NCI-H2196 (cell line): Measurements from ENCODE around the gene MFSD2A.
"Not testable (repeated sequence)": the region's sequence is repeated elsewhere in the genome, so short reads cannot be mapped to it uniquely, and the experiment has no call there.

Experiments
- DNase-seq: peaks from one replicate; lab custom pipeline; 2025; ENCODE audit not compliant: unreplicated experiment; lab: John Stamatoyannopoulos, UW

MFSD2A gene

DNA sequence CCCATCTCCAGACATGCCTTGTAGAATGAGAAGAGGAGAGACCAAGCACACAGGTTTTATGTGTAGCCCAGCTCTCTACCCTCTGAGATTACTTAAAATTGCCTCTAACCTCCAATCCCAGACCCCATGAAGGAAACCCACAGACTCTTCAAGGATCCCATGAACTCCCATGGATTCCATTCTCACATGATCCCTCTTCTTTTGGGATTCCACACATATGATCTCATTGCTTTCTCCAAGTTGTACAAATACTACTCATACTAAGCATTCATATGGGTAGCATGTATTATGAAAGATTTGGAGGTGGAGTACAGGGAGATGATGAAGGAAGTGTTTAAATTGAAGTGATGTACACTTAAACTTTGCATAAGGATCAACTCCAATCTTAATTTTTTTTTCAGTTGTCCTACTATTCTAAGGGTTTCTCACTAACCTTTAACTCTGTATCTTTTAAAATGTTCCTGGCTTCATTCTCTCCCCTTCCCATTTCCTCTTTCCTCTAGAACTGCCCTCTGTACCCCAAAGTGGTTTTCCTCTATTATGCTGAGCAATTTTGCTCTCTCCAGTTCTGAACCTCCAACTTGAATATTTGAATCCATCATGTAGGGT lies 41.6 kb downstream of the MFSD2A start:
- no peak for DNase-seq

DNA sequence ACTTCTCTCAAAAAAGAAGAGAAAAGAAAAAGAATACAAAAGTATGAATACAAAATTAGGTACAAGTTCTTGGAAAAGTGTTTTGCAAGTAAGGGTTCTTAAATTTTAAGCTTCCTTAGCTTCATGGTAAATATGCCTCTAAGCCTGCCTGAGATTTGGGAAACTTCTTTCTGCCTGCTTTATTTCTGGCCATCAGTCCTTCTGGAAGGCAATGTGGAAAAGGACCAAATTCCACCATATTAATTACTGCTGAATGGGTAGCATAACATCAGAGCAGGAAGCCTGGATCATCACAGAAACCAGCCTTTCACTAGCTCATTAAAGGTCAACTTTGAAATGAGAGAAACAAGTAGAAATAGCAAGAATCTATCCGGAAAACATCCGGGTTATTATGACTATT lies 46.5 kb downstream of the MFSD2A start:
- no peak for DNase-seq

DNA sequence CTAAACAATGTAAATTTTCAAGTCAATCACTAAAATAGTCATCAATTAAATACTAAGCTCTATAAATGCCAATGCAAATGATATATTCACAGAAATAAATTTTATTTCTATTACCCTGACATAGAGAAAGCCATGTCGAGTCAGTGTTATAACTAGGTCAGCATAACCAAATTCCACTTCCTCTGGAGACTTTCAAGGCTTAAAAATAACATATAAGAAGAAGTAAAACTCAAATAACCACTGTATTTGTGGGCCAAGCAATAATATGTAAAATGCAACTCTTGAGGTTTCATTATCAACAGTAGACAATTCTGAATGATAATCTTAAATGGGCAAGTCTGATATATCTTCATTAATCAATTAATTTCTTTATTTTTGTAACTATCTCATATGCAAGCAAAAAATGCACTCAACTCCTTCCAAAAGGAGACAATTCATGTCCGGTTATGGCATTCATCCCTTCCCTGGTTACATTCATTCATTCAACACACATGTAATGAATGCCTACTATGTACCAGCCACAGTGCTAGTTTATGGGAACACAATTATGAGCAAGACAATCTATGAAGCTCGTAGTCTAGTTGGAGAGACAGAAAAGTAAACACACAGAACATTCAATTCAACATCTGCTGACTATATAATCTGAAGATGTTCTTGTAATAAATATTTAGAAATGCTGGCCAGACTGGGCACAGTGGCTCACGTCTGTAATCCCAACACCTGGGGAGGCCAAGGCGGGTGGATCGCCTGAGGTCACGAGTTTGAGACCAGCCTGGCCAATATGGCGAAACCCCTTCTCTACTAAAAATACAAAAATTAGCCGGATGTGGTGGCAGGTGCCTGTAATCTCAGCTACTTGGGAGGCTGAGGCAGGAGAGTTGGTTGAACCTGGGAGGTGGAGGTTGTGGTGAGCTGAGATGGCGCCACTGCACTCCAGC lies 48.5 kb downstream of the MFSD2A start:
- DNase-seq = no peak

DNA sequence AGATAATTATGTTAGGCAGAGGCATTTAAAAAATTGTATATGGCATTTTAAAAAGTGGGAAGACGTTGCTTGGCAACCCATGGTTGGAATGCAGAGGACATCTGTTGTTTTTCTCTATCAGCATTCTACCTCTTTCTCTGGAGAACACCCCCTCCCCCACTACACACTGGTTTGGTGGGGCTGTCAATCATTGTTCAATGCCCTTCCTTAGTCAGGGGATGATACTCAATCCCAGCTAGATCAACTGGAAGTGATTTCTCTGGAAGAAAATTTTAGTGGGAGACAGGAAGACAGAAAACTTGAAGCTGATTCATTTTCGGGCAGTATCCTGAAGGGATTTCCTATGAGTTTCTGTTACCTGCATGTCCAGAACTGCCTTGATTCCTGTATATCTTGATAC lies 49.9 kb downstream of the MFSD2A start:
- no peak for DNase-seq

DNA sequence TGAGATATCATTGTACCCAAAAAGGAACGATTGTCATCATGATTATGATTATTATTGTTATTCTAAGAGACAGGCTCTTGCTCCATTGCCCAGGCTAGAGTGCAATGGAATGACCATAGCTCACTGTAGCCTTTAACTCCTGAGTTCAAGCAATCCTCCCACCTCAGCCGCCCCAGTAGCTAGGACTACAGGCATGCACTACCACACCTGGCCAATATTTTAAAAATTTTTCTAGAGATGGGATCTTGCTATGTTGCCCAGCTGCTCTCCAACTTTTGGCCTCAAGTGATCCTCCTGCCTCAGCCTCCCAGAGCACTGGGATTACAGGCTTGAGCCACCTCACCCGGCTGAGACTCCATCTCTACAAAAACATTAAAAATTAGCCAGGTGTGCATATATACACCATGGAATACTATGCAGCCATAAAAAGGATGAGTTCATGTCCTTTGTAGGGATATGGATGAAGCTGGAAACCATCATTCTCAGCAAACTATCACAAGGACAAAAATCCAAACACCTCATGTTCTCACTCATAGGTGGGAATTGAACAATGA lies 52.6 kb downstream of the MFSD2A start:
- not testable (repeated sequence) for DNase-seq

DNA sequence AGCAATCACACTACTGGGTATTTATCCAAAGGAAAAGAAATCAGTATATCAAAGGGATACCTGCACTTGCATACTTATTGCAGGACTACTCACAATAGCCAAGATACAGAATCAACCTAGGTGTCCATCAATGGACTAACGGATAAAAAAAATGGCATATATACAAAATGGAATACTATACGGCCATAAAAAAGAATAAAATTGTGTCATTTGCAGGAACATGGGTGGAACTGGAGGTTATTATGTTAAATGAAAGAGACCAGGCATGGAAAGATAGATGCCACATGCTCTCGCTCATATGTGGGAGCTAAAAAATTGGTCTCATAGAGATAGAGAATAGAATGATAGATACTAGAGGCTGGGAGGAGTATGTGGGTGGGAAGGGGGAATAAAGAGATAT lies 56.3 kb downstream of the MFSD2A start:
- no peak for DNase-seq

DNA sequence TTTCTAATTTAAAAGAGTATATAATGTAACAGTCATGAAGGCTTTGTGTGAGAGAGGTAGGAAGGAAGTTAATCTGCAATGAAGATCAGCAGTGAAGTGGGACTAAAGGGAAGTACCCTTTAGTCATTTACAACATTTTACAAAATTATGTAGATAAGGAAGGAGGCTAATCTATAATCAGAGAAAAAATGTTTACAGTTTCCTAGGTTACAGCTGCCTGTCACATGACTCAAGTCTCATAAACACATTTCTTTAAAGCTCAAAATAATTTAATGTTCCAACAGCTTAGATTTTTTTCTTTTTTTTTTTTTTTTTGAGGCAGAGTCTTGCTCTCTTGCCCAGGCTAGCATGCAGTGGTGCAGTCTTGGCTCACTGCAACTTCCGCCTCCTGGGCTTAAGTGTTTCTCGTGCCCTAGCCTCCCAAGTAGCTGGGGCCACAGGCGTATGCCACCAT lies 59.3 kb downstream of the MFSD2A start:
- no peak for DNase-seq

DNA sequence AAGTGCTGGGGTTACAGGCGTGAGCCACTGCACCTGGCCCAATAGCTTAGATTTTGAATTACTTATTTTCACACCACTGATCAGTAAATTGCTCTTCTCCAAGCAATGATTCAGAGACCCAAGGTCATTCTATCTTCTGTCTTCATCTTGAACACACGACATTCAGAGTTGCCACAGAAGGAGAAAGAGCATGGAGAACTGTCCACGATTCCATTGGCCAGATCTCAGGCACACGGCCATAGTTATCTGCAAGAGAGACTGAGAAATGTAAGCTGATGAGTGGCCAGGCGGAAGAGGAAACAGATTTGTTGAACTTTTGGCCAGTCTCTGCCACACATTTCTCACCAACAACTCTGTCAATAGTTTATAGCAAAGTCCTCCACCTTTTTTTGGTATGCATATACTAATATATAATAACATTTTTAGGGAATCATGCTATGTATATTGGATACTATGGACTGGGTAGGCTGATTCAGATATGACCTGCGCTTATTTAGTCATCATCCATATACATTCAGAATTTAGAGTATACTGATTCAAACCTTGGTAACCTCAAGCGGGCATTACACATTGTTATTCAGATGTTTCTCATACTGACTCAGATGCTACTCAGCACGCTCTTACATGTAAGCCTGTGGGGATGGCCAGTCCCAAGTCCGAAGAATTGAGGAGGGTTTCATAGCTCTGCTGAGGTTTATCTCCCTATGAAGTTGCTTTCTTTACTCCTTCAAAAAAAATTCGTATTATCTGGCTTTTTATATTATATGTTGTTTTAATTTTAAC lies 60.1 kb downstream of the MFSD2A start:
- no peak for DNase-seq

DNA sequence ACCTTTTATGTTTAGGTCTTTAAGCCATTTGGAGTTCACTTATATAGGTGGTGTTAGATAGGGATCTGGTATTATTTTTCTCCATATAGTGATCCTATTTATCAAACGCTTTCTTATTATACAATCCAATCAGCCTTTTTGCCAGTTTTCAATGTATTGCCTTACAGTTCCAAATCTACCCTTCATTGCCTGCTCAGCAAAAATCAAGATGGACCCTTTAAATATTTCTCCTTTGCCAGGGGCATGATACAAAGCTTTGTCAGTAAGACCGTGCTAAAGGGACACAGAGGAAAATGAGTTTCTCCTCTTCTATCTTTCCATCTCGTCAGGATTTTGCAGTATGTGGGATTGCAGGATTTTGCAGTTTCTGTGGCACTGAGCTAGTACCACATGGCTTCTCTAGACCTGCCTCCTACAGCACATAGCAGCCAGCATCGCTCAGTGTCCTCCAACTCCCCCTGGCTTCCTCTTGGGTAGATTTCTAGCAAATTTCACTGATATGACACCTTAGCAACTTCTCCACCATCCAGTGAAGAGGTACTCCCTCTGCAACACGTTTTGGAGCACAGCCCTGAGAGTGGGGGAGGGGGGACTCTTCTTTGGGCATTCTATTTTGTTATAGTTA lies 63.1 kb downstream of the MFSD2A start:
- DNase-seq = no peak
